HG02852 (cell line): ENCODE measurements around the gene RHEB.

Experiments used
- ATAC-seq: cut with Tn5 transposase; IDR thresholded peaks from one replicate; pipeline ENCODE4 v1.9.1; 2021; ENCODE audit warnings: mild to moderate bottlenecking, moderate library complexity; ENCODE audit not compliant: unreplicated experiment

RHEB gene

GRCh38 chr7:151435103-151435916, 84.4 kb downstream of the RHEB start:
- ATAC-seq: no peak

GRCh38 chr7:151434549-151434948, 85.1 kb downstream of the RHEB start:
- ATAC-seq: no peak

- no peak for ATAC-seq
Observed at GRCh38 chr7:151433721-151434400, 85.8 kb downstream of the RHEB start.

GRCh38 chr7:151432658-151433521, 86.8 kb downstream of the RHEB start:
- ATAC-seq: no peak

GRCh38 chr7:151431768-151432311, 87.9 kb downstream of the RHEB start:
- no peak for ATAC-seq

- no peak for ATAC-seq
Observed at GRCh38 chr7:151431281-151431767, 88.4 kb downstream of the RHEB start.

GRCh38 chr7:151430391-151431205, 89.1 kb downstream of the RHEB start:
- no peak for ATAC-seq

- ATAC-seq: no peak
Observed at GRCh38 chr7:151429560-151430331, 89.9 kb downstream of the RHEB start.

GRCh38 chr7:151429237-151429559, 90.5 kb downstream of the RHEB start:
- ATAC-seq: no peak

- ATAC-seq: no peak
Observed at GRCh38 chr7:151428378-151429236, 91.1 kb downstream of the RHEB start.

GRCh38 chr7:151427705-151428377, 91.9 kb downstream of the RHEB start:
- ATAC-seq: no peak

GRCh38 chr7:151426904-151427704, 92.6 kb downstream of the RHEB start:
- no peak for ATAC-seq

- no peak for ATAC-seq
Observed at GRCh38 chr7:151426441-151426903, 93.2 kb downstream of the RHEB start.

GRCh38 chr7:151425670-151426440, 93.8 kb downstream of the RHEB start:
- no peak for ATAC-seq

- no peak for ATAC-seq
Observed at GRCh38 chr7:151424799-151425198, 94.9 kb downstream of the RHEB start.

- no peak for ATAC-seq
Observed at GRCh38 chr7:151423936-151424335, 95.8 kb downstream of the RHEB start.
